22Rv1 (cell line): ENCODE results near the gene ENDOV.

Experiments used
- H3K27ac ChIP-seq: fragments of 450-650 bp; 2 replicates; pipeline ENCODE4 v1.5.1; 2017
- CTCF ChIP-seq: fragments of 450-650 bp; IDR thresholded peaks from 2 replicates; pipeline ENCODE4 v1.5.1; 2017; ENCODE audit warnings: mild to moderate bottlenecking
- ZFX ChIP-seq: fragments of 450-650 bp; IDR thresholded peaks from 2 replicates; pipeline ENCODE4 v1.6.1; 2017; ENCODE audit warnings: antibody characterized with exemption, borderline replicate concordance

ENDOV gene

GRCh38 chr17:80374732-80375585, 40.0 kb upstream of the ENDOV start:
- H3K27ac ChIP-seq: no peak overlapping the region
- TF ChIP-seq ZFX (no peak), CTCF (no peak)

GRCh38 chr17:80376531-80376930, 38.4 kb upstream of the ENDOV start:
- H3K27ac ChIP-seq: no peak overlapping the region
- TF ChIP-seq ZFX (no peak), CTCF (no peak)

- TF ChIP-seq CTCF (no peak), ZFX (no peak)
- H3K27ac ChIP-seq: no peak overlapping the region
These were observed 37.2 kb upstream of the ENDOV start for GRCh38 chr17:80377798-80378197.

- H3K27ac ChIP-seq: no peak overlapping the region
- no peak for TF ChIP-seq ZFX
- TF ChIP-seq CTCF: no peak
These were observed 35.6 kb upstream of the ENDOV start for GRCh38 chr17:80379348-80379747.

GRCh38 chr17:80380068-80380467, 34.9 kb upstream of the ENDOV start:
- TF ChIP-seq CTCF: no peak
- TF ChIP-seq ZFX: no peak
- no peak overlapping the region for H3K27ac ChIP-seq

- H3K27ac ChIP-seq: no peak overlapping the region
These were observed 34.4 kb upstream of the ENDOV start for GRCh38 chr17:80380555-80381002.

More at GRCh38 chr17:80380555-80381002, 34.4 kb upstream of the ENDOV start:
- TF ChIP-seq CTCF (no peak), ZFX (no peak)
